ENCODE data around the gene PCNX2. TPM values are rescaled to one million over a fixed set of nuclear protein-coding genes. Genes with fewer than 3 reads are reported as not detected.

The PCNX2 gene
- total RNA-seq, 3 donors from 2014 or later (not counting 1 experiment from before 2014, with no cell fraction given), result 12.9 to 25.8 (median 16.0) TPM

- no peak overlapping the region for H3K4me3 Mint-ChIP-seq
- Histone ChIP-seq H3K27me3 (ENCODE audit: control insufficient read depth, insufficient read depth, low read length) (no peaks in the 10 kb centered on the region), H3K4me1 (ENCODE audit: control insufficient read depth, insufficient read depth, low read length) (peaks cover 5% of the 10 kb centered on the region), H3K36me3 (ENCODE audit: control insufficient read depth, insufficient read depth, low read length) (peaks cover 37% of the 10 kb centered on the region), H3K9me3 (ENCODE audit: control insufficient read depth, insufficient read depth, low read length) (peaks cover 5% of the 10 kb centered on the region), H3K27ac (ENCODE audit: low read length) (no peak overlapping the region), H3K4me3 (ENCODE audit: low read length) (no peak overlapping the region)
- no peak for DNase-seq
- TF ChIP-seq CTCF (IDR thresholded peaks at IDR 0.05), result no peak
- H3K27ac Mint-ChIP-seq, result peak overlapping the region in 1 of 2 donors; percentile 37
- H3K9me3 Mint-ChIP-seq, result peaks cover 2 to 6% of the 10 kb centered on the region in 2 donors
- H3K4me1 Mint-ChIP-seq, result peaks cover 12 to 17% of the 10 kb centered on the region in 2 donors
- no peaks in the 10 kb centered on the region for H3K27me3 Mint-ChIP-seq (ENCODE audit: low read depth in 2 of 2)
- intact Hi-C loops (cut with micrococcal nuclease), result no loop called here
- 38% methylated on average over 3 of the region's 3 CpGs for WGBS (ENCODE audit: insufficient coverage)
- peaks cover 26% of the 10 kb centered on the region for H3K36me3 Mint-ChIP-seq
- ATAC-seq, result peak in 2 of 3 donors; percentile 44 to 63
These were observed 326.6 kb downstream of the PCNX2 start for GRCh38 chr1:232968965-232969364.

- peaks cover 5% of the 10 kb centered on the region for H3K4me1 ChIP-seq (ENCODE audit: control insufficient read depth, insufficient read depth, low read length)
- ATAC-seq, result no peak
- no peak for TF ChIP-seq CTCF (IDR thresholded peaks at IDR 0.05)
- no peak overlapping the region for H3K4me3 ChIP-seq (ENCODE audit: low read length)
- intact Hi-C loops (cut with micrococcal nuclease), result no loop called here
- Mint-ChIP-seq H3K4me1 (peaks cover 14 to 19% of the 10 kb centered on the region in 2 donors), H3K27me3 (ENCODE audit: low read depth in 2 of 2) (no peaks in the 10 kb centered on the region), H3K4me3 (no peak overlapping the region), H3K27ac (peak overlapping the region in 1 of 2 donors; percentile 37), H3K9me3 (peaks cover under 1 to 2% of the 10 kb centered on the region in 2 donors), H3K36me3 (peaks cover 20% of the 10 kb centered on the region)
- peaks cover 33% of the 10 kb centered on the region for H3K36me3 ChIP-seq (ENCODE audit: control insufficient read depth, insufficient read depth, low read length)
- no peak for DNase-seq
- no peaks in the 10 kb centered on the region for H3K27me3 ChIP-seq (ENCODE audit: control insufficient read depth, insufficient read depth, low read length)
- no peak overlapping the region for H3K27ac ChIP-seq (ENCODE audit: low read length)
- 95% methylated on average over 5 of the region's 5 CpGs for WGBS (ENCODE audit: insufficient coverage)
- peaks cover 5% of the 10 kb centered on the region for H3K9me3 ChIP-seq (ENCODE audit: control insufficient read depth, insufficient read depth, low read length)
These were observed 327.1 kb downstream of the PCNX2 start for GRCh38 chr1:232968391-232968790.

- Histone ChIP-seq H3K27me3 (ENCODE audit: control insufficient read depth, insufficient read depth, low read length) (no peaks in the 10 kb centered on the region), H3K27ac (ENCODE audit: low read length) (no peak overlapping the region), H3K4me3 (ENCODE audit: low read length) (no peak overlapping the region), H3K36me3 (ENCODE audit: control insufficient read depth, insufficient read depth, low read length) (peaks cover 21% of the 10 kb centered on the region), H3K9me3 (ENCODE audit: control insufficient read depth, insufficient read depth, low read length) (no peaks in the 10 kb centered on the region), H3K4me1 (ENCODE audit: control insufficient read depth, insufficient read depth, low read length) (peaks cover 5% of the 10 kb centered on the region)
- Mint-ChIP-seq H3K4me3 (no peak overlapping the region), H3K27me3 (ENCODE audit: low read depth in 2 of 2) (no peaks in the 10 kb centered on the region), H3K9me3 (no peaks in the 10 kb centered on the region), H3K36me3 (peaks cover 12% of the 10 kb centered on the region), H3K27ac (no peak overlapping the region), H3K4me1 (peaks cover 19 to 22% of the 10 kb centered on the region in 2 donors)
- WGBS (ENCODE audit: insufficient coverage), result 90% methylated on average over 2 of the region's 4 CpGs
- no peak for TF ChIP-seq CTCF (IDR thresholded peaks at IDR 0.05)
- DNase-seq, result no peak
- intact Hi-C loops (cut with micrococcal nuclease), result no loop called here
- ATAC-seq, result no peak
These were observed 328.9 kb downstream of the PCNX2 start for GRCh38 chr1:232966663-232967062.

GRCh38 chr1:232965912-232966217, 329.7 kb downstream of the PCNX2 start:
- ATAC-seq (no peak), DNase-seq (no peak)
- Mint-ChIP-seq H3K9me3 (no peaks in the 10 kb centered on the region), H3K27me3 (ENCODE audit: low read depth in 2 of 2) (no peaks in the 10 kb centered on the region), H3K36me3 (peaks cover 7% of the 10 kb centered on the region), H3K4me3 (no peak overlapping the region), H3K27ac (no peak overlapping the region), H3K4me1 (peaks cover 19 to 22% of the 10 kb centered on the region in 2 donors)
- Histone ChIP-seq H3K27me3 (ENCODE audit: control insufficient read depth, insufficient read depth, low read length) (no peaks in the 10 kb centered on the region), H3K4me3 (ENCODE audit: low read length) (no peak overlapping the region), H3K36me3 (ENCODE audit: control insufficient read depth, insufficient read depth, low read length) (peaks cover 20% of the 10 kb centered on the region), H3K9me3 (ENCODE audit: control insufficient read depth, insufficient read depth, low read length) (no peaks in the 10 kb centered on the region), H3K27ac (ENCODE audit: low read length) (no peak overlapping the region), H3K4me1 (ENCODE audit: control insufficient read depth, insufficient read depth, low read length) (peaks cover 5% of the 10 kb centered on the region)
- intact Hi-C loops (cut with micrococcal nuclease), result no loop called here
- WGBS (ENCODE audit: insufficient coverage), result 97% methylated on average over 6 of the region's 6 CpGs
- TF ChIP-seq CTCF (IDR thresholded peaks at IDR 0.05), result no peak

All from natural killer cell (primary cell).